NCI-H524 treated with DMSO at 0.1 percent for 48 hours (cell line): ENCODE results near the gene PARD3.
"Not testable (repeated sequence)": the region's sequence is repeated elsewhere in the genome, so short reads cannot be mapped to it uniquely, and the experiment has no call there.

Experiments
- DNase-seq: peaks from one replicate; lab custom pipeline; 2025; lab: John Stamatoyannopoulos, UW

The PARD3 gene

DNA sequence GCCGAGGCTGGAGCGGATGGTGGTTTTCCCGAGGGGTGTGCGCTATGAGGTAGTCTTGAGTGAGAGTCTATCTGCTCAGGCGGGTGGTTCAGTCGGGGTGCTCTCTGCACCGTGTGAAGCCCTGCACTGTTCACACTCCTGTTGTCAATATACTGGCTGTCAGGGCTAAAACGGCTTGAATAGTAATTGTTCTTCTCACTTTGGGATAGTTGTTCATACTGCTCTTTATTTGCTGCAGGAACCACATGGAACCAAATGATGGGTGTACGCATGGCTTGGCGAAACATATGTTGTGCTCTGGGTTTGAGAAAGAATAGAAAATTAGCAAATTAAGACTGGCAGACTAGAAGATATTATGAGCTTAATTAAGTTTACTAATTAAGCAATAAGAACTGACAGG is 432.5 kb downstream of the PARD3 start:
- no peak for DNase-seq

DNA sequence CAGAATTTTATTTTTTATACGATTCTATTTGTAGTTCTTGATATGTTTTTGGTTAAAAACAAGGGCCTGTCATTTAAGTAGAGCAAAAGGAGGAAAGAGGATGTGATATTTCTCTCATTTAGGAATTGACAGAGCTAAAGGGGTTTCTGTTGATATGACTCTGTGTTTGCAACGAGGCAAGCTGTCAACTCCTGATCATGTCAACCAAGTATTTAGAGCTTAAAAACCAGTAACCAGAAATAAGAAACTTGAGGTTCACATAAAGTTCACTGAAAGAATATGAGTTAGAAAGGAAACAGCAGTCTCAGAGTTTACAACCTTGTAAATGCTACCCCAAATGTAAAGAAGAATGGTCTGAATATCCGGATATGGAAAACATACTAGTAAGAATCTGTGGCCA is 434.2 kb downstream of the PARD3 start:
- DNase-seq = no peak

DNA sequence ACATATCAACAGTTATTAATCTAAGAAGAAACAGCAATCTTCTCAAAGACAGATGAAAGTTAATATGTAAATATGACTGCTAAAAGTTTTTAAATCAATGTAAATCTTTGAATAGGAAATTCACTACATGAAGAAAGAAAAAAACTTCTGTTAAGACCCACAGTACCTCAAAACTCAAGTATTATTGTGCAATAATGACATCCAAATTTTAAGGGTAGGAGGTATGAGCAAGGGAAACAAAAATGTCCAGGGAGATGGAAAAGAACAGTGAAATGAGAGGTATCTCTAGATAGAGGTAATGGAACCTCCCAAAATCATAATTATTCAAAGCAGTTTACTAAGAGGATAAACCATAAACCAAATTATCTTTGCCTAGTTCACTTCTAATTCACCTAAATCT is 436.8 kb downstream of the PARD3 start:
- no peak for DNase-seq

DNA sequence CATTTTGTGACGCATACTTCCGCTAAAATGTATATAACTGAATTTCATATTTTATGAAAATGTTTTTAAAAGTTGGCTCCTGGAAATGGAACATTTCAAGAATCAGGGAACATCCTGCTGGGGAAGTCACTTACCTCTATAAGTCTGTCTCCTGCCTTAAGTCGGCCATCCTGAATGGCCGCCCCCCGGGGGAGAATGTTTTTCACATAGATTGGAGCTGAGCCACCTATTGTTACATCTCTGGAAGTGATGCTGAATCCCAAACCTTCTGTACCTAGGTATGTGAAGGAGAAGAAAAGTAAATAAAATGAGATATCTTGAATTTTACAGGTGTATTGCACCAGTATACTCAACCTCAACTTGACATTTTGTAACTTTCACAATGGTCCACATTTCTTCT is 437.3 kb downstream of the PARD3 start:
- no peak for DNase-seq

DNA sequence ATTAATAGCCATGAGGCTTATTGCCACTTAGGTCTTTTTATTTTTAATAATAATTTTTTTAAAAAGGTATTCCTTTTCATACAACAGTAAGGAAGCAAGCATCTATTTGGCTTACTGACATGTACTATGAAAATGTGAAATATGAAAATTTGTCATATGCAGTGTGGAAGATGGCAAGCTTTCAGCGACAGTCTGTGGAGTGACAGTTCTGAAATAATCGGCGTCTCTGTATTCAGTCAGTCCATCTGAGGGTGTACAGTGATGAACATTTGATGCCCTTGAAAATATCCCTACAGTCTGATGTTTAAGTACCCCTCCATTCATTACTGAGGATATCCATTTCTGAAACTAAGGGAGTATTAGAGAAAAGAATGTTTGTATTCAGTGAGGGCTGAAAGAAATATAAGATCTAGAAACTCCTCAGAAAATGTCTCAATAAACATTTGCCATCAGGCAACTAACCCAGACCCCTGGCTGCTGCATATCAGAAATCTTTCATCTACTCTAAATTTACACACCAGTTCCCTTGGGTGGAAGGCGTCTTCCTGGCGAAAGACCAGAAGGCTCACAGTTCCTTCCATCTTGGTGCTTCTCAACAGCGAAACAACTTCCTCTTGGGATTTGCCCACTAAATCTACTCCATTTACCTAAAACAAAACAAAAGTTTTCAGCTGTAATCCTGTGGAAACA is 440.6 kb downstream of the PARD3 start:
- DNase-seq = no peak

DNA sequence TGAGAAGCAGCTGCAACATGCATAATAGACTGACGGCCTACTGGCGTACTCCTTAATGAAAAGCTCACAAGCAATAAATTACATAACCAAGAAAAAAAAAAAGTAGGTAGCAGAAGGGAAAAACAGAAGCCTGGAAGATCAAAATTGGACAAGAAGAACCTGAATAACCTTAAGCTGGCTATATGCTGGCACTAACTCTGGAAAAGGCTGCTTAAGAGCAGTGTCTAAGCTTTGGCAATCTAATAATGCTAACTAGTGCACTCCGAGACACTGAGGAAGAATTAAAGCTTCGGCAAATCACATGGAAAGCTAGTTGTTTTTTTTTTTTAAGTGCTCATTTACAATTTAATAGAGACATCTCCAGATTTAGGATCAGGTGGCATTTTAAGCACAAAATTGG is 441.9 kb downstream of the PARD3 start:
- DNase-seq = no peak

DNA sequence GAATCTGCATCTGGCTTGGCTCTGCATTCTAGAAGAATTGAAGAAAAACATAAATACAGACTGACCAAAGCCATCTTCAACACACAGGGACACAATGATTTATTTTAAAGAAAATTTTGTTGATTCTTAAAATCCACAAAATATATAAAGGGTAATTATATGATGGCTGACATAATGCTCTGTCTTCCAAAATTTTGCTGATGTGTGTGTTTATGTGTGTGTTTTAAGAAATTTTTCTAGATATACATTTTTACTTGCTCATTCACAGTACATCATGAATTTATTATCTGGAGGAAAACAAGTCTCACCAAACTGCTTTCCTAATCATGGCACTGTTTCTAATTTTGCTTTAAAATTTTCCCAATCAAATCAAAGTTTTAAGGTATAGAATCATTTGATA is 442.6 kb downstream of the PARD3 start:
- DNase-seq = no peak

DNA sequence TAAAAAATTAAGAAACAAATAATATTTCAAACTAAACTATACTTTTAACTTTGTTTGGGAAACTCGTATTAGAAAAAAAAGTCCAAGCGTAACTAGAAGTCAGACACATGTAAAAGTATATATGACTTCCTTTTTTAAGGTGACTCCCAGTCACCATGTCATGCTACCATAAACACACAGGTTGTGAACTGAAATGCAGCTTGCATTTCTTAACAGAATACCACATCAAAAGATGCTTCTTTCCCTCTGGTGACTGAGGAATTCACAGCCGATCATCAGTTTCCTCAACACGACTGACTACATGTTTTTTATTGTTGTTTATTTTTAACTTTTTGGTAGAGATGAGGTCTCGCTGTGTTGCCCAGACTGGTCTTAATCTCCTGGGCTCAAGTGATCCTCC is 445.0 kb downstream of the PARD3 start:
- no peak for DNase-seq

DNA sequence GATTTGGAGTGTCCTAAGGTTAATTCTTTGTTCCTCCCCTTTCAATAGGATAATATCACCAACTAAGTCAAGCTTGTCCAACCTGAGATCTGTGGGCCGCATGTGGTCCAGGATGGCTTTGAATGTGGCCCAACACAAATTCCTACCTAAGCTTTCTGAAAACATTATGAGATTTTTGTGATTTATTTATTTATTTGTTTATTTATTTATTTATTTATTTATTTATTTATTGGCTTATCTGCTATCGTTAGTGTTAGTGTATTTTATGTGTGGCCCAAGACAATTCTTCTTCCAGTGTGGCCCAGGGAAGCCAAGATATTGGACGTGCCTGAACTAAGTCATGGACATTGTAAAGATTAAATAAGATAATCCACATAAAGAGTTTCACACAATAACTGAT is 446.0 kb downstream of the PARD3 start:
- DNase-seq = no peak

DNA sequence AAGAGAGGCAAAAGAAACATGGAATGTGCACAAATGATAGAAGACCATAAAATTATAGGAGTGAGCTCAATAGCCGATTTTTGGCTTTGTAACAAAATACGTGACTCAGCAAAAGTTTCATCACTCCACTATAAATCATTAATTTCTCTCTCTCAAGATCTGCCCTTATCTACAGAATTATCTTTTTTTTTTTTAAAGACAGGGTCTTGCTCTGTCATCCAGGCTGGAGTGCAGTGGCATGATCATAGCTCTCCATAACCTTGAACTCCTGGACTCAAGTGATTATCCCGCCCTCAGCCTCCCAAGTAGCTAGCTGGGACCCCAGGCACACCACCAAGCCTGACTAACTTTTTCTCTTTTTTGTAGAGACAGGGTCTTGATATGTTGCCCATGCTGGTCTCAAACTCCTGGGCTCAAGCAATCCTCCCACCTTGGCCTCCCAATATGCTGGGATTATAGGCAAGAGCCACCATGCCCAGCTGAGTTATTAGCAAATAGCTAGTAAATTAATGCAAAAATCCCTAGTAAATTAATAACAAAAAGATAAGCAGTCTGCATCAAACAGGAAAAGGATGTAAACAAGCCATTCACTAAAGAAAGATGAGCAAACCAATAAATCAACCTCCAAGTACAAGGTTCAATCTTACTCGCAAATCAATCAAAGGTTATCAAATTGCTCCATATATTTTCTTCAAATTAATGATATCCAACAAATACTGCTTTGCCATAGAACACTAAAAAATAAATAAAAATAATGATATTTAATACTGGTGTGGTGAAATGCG is 450.7 kb downstream of the PARD3 start:
- DNase-seq = no peak

DNA sequence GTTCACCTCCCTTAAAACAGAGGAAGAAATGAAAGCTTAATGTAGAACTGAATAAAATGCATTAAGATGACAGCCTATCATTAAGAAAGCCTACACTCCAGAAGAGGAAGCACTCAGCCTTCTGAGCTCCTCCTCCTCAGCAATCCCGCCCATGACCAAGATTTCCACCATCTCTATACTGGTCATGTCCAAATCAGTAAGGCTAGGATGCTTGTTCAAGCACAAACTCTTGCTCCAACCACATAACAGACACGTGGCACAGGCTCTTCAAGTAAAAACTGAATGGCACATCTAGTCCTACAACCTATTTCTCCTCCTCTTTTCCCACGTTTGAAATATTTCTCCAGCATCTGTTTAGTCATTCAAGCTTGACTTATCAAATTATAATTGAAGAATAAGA is 454.1 kb downstream of the PARD3 start:
- no peak for DNase-seq

DNA sequence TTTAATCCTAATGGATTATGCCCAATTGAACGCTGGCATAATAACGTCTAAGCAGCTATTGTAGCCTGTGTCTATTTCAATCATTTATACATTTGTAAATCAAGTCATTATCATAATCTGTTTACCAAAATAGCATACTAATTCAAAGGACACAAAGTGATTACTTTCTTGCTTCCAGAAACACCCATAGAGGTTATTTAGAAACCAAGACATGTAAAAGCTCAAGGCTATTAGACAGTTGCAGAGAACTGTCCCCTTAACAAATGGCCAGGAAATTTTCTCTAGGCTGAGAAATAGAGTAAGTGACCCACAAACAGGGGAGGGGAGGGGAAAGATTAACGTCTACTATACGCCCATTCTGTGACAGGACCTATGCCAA is 455.7 kb downstream of the PARD3 start:
- DNase-seq = no peak

DNA sequence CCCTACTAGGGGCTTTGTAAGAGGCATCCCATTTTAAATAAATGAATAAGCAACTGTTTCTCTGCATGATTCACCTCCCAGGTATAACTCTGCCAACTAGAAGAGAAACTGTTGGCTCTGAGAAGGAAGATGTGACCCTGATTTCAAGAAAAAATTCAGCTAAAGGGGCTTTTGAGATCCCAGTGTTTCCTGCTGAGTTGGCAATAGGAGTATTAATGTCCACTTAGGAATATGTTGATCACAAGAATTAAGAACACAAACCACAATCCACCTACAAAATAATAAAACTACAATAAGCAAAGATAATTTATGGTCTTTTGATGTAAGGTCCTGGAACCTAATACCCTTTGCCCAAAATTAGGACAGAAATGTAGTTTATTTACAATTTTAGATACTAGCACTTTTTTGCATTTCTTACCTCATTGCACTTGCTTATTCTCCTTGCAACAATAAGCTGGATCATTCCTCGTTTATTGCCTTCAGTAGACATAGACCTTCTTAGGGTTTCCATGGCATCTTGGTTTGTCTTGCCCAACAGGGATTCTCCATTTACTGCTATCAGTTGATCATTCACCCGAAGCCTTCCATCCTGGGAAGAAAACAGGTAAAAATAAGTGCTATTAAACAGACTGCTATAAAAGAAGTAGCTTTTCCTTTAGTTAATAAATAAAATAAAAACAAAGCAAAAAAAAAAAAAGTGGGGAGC is 456.2 kb downstream of the PARD3 start:
- DNase-seq = no peak

DNA sequence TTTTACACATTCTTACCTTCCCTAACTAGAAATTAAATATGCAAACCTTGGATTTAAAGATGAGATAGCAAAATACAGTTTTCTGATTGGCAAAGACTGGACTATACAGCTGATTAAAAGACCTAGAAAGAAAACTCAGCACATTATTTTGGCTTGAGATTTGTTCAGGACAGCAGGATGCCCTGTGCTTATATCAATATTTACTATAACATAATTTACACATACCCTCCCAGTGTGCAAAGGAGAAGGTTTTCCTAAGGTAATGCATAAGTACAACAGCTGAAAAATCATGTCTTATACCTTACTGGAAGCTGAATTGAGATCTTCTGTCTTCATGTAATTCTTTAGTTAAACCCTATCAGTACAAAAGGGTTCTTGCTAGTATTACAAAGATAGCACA is 458.6 kb downstream of the PARD3 start:
- no peak for DNase-seq

DNA sequence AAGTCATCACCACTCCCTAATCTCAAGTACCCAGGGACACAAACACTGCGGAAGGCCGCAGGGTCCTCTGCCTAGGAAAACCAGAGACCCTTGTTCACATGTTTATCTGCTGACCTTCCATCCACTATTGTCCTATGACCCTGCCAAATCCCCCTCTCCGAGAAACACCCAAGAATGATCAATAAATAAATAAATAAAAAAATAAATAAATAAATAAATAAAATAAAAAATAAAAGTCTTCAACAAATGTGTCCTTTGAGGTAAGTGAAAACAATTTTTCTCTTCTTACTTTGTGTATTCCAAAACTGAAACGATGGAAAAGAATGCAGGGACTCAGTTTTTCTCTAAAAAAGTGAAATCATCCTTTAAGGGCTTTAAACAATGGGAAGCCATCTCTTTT is 461.6 kb downstream of the PARD3 start:
- DNase-seq = not testable (repeated sequence)

DNA sequence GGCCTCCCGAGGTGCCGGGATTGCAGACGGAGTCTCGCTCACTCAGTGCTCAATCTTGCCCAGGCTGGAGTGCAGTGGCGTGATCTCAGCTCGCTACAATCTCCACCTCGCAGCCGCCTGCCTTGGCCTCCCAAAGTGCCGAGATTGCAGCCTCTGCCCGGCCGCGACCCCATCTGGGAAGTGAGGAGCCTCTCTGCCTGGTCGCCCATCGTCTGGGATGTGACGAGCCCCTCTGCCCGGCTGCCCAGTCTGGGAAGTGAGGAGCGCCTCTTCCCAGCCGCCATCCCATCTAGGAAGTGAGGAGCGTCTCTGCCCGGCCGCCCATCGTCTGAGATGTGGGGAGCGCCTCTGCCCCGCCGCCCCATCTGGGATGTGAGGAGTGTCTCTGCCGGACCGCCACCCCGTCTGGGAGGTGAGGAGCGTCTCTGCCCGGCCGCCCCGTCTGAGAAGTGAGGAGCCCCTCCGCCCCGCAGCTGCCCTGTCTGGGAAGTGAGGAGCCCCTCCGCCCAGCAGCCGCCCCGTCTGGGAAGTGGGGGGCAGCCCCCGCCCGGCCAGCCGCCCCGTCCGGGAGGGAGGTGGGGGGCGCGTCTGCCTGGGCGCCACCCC is 462.4 kb downstream of the PARD3 start:
- not testable (repeated sequence) for DNase-seq

DNA sequence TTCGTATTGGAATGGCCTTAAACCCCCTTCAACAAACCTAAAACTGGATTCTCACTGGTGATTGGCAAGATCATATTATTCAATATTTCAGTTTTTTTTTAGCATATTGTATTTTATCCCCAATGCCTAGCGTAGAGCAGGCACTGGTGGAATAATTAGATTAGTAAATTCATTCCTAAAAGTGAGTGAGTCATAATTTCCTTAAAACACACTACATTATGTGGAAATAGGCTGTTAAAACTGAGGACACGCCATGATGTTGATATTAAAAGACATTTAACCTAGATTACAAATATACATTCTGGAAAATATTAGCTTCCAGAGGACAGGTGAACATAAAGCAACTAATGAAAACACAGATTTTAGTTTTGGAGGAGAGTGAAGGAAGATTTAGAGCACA is 463.9 kb downstream of the PARD3 start:
- DNase-seq = no peak

DNA sequence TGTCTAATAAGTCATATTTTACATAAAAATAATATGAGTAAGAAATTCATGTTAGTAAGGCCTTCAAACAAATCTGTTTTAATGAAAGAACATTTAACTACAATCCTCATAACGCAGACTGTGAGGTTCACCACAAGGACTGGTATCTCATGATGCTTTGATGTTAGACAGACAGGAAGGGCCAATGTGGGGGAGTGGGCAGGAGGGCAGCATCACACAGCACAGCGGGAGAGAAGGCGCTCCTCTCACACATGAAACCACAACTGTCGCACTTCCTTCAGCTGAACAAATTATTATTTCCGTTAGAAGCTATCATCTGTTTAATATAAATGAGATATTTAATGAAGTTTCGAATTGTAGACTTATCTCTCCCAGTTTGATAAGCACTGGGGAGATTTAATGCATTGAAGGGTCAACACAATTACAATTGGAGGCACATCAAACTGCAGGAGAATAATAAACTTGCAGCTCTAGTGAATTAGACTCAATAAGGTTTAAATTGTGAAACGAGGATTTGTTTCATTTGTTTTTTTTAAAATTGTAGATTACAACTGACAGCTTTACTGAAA is 466.1 kb downstream of the PARD3 start:
- no peak for DNase-seq

DNA sequence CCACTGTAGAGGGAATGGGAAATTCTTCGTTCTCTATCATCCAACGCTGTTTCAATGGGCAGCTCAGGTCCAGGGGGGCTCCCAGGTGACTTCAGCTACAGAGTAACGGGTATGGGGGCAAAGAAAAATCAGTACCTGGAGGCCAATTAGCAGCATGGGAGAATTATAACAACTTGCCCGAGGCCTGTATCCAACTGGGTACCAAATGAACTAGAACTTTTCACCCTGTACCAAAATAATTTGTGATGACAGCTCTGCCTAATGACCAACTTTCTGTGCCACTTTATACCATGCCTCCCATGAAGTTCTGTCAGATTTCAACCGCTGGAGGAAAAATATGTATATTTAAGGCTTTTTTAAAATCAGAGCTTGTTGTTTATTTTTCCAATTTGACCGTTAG is 467.1 kb downstream of the PARD3 start:
- no peak for DNase-seq

DNA sequence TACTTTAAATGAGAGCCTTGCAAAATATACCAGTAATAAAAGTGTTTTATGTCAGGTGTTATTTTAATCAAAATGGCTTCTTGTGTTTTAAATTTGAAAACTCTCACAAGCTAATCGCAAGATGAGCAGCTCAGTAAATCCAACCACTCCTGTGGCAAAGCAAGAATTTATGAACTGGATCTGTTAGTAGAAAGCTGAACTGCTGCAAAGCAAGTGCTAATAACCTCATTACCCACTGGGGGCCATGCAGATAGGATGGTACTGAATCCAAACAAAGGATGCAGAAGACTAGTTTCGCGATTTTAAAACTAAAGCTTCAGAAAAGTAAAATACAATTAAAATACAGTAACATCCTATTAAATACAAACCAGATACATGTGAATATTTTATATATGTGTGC is 468.0 kb downstream of the PARD3 start:
- no peak for DNase-seq

DNA sequence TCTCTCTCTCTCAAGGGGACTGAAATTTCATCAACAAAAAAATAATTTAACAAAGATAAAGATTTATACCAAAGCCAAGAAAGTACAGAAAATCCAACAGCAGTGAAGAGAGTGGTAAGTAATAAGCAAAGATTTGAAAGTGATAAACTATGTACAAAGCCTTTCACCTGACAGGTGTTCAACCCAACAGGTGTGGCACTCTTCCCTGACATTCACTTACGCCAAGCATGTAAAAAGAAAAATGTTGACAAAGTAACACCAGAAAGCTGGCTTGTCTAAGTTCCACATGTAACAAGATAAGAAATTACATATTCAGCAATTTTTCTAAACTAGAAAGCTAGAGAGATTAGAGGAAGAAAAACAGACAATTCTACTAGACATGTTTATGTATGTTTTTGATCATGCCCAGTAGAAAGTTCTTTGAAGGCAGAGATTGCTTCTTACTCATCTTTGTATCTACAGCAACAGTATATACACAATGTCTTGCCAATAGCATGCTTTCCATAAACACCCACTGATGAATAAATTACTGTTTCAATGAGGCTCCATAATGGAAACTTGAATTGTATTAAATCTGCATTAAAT is 468.5 kb downstream of the PARD3 start:
- no peak for DNase-seq

DNA sequence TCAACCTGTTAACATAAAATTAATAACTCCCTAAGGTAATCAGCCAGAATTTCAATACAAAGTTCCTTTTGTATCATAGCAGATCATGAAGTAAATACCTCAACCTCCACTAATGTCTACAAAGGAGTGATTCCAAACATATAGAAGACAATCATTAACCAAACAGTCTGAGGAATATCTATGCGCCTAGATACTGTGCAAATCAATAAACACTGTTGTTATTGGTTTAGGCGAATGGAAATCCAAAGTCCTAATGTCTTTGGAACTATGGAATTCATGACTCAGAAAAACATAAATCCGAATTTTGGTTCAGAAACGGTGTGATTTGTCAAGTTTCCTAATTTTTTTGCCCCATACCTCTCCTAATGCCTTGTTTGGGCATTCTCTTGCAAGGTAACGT is 469.7 kb downstream of the PARD3 start:
- DNase-seq = no peak
